ENCODE measurements around the gene ATP10A.
A peak's percentile ranks its signal among the peaks of the same experiment; 100 is the strongest.
"Not testable (repeated sequence)": the region's sequence is repeated elsewhere in the genome, so short reads cannot be mapped to it uniquely, and the experiment has no call there.

ATP10A gene

DNA sequence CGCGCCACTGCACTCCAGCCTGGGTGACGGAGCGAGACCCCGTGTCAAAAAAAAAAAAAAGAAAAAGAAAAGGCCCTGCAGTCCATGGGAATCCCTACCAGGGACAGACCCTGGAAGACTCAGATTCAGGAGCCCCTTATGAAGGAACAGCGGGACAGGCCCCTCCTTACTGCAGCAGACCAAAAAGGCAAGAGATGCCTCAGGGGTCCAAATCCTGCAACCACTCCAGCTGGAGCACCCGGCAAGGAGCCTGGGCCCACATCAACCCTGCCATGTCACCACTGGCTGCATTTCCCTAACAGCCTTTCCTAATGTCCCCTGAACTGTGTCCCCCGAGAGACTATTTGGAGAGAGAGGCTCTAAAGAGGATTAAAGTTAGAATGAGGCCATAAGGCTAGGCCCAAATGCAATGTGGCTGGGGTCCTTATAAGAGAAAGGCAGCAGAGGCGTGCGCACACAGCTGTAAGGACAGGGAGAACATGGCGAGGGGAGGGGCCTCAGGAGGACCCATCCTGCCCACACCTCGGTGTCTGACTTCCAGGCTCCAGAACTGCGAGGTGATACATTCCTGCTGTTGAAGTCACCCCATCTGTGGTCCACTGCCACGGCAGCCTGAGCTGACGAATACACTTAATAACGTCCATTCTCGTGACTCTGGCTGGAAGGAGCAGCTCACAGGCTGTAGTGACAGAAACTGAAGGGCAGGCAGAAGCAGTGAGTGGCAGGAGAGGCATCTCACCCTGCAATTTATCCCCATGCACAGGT lies 78.1 kb downstream of the ATP10A start:
- no peaks in the 10 kb centered on the region for H3K27me3 Mint-ChIP-seq
- H3K36me3 Mint-ChIP-seq = no peaks in the 10 kb centered on the region
- peaks cover 55% of the 10 kb centered on the region for H3K4me1 Mint-ChIP-seq
- no peaks in the 10 kb centered on the region for H3K9me3 Mint-ChIP-seq
- peak overlapping the region; percentile 79 for H3K27ac Mint-ChIP-seq
- no peak overlapping the region for H3K4me3 Mint-ChIP-seq

DNA sequence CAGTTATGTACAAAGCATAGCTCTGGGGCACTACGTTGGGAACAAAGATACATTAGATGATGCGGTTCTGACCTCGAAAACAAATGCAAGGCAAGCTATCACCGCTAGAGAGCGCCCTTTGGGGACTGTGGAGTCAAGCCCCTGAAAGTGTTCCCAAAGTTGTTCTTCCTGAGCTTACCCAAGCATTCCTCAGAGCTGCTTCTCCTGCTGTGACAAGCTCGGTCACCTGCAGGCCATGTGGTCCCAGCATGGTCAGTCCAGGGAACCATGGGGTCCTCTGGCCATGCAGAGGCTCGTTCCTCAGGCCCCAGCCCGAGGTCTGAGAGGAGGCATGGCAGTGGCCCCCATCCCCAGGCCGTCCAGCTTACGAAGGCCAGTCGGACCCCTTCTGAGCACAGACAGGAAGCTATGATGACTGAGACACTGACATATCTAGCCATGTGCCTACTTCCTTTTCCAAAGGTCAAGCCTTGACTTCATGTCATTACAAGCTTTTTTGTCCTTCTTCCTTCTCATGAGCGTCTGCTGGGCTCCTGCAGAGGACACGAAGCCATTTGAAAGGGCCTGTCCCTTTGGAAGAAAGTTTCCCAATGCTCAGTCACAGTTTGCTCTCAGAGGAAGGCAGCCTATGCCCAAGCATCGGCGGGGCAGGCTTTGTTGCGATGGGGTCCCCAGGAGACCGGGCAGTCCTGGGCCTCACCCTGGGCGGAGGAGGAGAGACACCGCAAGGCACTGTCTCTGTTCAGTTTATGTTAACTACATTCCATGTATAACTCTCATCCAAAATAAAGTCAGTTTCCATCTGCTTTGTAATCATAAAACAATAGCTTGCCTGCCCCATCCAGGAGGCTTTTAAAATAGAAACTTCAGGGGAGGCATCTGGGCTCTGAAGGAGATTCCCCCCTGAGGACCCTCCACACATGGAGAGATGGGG lies 79.3 kb downstream of the ATP10A start:
- H3K36me3 Mint-ChIP-seq = peaks cover 2% of the 10 kb centered on the region
- peak overlapping the region; percentile 46 for H3K27ac Mint-ChIP-seq

DNA sequence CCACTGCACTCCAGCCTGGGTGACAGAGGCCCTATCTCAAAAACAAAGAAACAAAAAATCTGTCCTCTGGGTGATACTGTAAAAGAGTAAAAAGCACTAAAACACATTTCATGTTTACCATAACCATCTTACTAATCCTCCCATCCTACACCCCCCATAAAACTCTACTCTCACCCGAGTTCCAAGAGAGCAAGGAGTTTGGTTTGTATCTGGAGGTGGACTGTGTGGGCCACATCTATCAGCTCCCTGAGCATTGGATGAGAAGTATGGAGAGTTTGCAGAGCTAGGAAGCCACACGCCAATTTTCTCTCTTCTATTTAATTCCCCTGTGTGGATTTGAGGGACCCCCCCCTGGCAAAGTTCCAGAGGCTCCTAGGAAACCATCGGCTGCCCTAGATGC lies 80.0 kb downstream of the ATP10A start:
- peaks cover 2% of the 10 kb centered on the region for H3K36me3 Mint-ChIP-seq
- H3K27ac Mint-ChIP-seq = peak overlapping the region; percentile 46
- H3K4me1 Mint-ChIP-seq = peaks cover 48% of the 10 kb centered on the region
- no peaks in the 10 kb centered on the region for H3K27me3 Mint-ChIP-seq
- H3K9me3 Mint-ChIP-seq = no peaks in the 10 kb centered on the region
- H3K4me3 Mint-ChIP-seq = no peak overlapping the region

More for the DNA sequence above, 79.3 kb downstream of the ATP10A start:
- Mint-ChIP-seq H3K27me3 (no peaks in the 10 kb centered on the region), H3K9me3 (no peaks in the 10 kb centered on the region), H3K4me3 (no peak overlapping the region), H3K4me1 (peaks cover 48% of the 10 kb centered on the region)

DNA sequence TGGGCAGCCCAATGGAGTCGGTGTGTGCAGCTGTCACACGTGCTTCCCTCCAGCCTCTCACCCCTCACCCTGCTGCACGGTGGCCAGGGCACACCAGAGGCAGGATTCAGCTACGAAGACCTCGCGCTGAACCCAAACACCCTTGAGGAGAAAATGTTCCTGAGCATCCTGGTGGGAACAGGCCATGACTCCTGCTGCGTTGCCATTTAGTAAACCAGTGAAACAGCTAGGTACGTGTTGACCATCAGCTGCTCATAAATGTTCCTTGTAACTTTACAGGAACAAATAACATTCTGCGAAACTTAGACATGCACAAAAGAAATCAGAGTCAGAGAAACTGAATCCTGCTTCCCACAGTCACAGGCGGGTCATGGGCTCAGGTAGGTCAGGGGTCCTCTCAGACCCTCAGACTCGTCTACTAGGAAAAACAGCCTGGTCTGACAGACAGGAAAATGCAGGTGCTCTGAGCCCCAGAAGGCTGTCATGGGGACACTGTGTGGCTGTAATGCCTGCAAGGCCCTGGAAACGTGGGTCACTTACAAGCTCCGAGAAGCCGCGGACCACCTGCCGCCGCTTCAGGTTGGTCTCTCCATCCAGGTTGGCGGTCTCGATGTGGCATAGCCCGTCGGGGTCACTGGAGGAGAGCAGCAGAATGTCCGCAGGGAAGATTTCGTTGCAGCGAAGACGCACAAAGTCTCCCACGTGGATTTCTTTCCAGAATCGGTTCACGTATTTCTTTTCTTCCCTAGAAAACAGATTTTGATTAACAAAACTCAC lies 82.5 kb downstream of the ATP10A start:
- no peaks in the 10 kb centered on the region for H3K9me3 Mint-ChIP-seq
- H3K36me3 Mint-ChIP-seq = peaks cover 4% of the 10 kb centered on the region
- no peak overlapping the region for H3K27ac Mint-ChIP-seq
- peaks cover 45% of the 10 kb centered on the region for H3K4me1 Mint-ChIP-seq
- H3K4me3 Mint-ChIP-seq = no peak overlapping the region
- no peaks in the 10 kb centered on the region for H3K27me3 Mint-ChIP-seq

DNA sequence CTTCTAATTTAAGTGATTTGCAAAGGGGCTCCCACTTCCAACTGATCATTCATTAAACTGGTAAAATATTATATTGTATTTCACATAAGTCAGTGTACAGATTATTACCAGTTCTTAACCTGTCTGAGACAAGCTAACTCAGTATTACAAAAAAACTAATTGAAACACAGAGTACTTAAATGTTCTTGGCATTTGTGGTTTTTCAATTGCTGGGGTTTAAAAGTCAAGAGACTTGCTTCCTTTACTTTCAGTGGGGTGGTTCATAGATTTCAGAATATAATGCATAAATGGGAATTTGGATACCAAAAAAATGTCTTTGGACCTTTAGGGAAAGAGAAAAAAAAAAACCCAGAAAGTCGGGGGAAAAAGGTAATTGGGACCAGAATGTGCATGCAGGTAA lies 85.0 kb downstream of the ATP10A start:
- Mint-ChIP-seq H3K27ac (no peak overlapping the region), H3K4me3 (peak overlapping the region; percentile 16), H3K4me1 (peaks cover 33% of the 10 kb centered on the region), H3K9me3 (no peaks in the 10 kb centered on the region), H3K36me3 (peaks cover 4% of the 10 kb centered on the region), H3K27me3 (no peaks in the 10 kb centered on the region)

DNA sequence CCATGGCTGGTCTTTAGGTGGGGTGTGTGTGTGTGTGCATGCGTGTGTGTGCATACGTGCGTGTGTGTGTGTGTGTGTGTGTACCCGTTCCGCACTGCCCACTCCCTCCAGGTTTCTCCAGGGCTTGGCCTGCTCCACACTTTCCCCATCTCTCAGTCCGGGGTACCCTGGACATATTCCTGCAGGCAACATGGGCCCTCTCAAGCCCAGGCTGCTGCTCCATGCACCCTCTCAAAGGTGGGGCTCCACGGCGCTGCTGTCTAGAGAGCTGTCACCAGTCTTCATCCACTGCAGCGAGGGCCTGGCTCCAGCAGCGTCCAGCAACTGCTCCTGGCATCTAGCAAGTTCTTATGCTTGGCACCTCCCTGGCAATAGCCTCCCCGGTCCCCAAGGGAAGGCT lies 86.1 kb downstream of the ATP10A start:
- H3K9me3 Mint-ChIP-seq = no peaks in the 10 kb centered on the region
- peak overlapping the region; percentile 23 for H3K27ac Mint-ChIP-seq
- no peaks in the 10 kb centered on the region for H3K27me3 Mint-ChIP-seq
- H3K36me3 Mint-ChIP-seq = peaks cover 4% of the 10 kb centered on the region
- H3K4me1 Mint-ChIP-seq = peaks cover 35% of the 10 kb centered on the region
- H3K4me3 Mint-ChIP-seq = no peak overlapping the region

DNA sequence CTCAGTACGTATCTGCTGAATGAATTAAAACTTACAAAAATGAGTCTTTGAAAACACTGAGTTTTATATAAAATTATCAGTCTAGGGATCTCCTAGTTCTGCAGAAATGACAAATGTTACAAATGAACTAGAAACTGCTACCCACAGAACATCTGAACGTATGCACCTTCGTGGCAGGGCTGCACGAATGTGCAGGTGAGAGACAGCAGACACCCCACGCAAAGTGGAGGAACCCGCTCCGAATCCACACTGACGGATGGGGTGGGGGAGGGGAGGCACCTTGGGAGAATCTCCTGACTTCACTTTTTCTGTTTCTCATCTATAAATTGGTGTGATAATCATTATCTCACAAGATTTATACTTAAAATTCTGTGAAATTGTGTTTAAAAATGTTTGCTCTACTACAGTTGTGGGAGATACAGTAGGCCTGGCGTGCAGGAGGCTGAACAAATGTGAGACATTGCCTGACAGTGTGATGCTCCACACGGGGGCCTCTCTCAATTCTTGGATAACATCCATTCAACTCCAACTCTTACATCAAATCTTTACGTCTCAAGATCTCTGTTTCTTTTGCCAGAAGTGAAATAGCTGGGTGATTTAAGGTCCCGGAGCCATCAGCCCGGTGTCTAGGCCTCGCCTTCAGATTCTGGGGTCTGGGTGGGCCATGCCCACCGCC lies 86.9 kb downstream of the ATP10A start:
- Mint-ChIP-seq H3K27ac (peak overlapping the region; percentile 5), H3K27me3 (no peaks in the 10 kb centered on the region), H3K4me1 (peaks cover 39% of the 10 kb centered on the region), H3K36me3 (peaks cover 4% of the 10 kb centered on the region), H3K4me3 (no peak overlapping the region), H3K9me3 (no peaks in the 10 kb centered on the region)

DNA sequence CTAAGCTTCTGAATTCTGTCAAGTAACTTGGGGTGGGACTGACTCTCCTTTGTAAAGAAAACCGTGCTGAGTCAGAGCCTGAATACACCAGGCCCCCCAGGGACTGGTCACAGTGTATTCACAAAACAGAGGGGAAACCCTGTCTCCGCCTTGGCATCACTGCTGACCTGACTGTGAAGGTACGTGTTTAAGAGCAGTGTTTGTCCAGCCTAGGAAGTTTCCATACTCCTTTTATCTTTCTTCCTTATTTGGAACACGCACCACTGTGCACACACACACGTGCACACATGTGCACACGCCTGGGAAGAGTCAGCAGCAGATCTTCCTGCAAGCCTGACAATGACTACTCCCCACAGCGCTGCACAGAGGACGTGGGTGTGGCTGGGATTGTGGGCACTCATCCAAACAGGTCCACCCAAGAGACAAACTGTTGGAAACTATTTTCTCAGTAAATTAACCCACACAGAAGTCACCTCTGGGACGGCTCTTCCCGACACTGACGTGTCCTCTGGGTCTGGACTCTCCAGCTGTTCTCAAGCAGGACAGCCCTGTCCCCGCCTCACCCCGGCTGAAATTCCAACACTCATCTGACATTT lies 87.7 kb downstream of the ATP10A start:
- peak overlapping the region; percentile 59 for H3K27ac Mint-ChIP-seq
- peaks cover 39% of the 10 kb centered on the region for H3K4me1 Mint-ChIP-seq
- no peaks in the 10 kb centered on the region for H3K9me3 Mint-ChIP-seq
- H3K4me3 Mint-ChIP-seq = no peak overlapping the region
- no peaks in the 10 kb centered on the region for H3K27me3 Mint-ChIP-seq
- H3K36me3 Mint-ChIP-seq = peaks cover 4% of the 10 kb centered on the region

DNA sequence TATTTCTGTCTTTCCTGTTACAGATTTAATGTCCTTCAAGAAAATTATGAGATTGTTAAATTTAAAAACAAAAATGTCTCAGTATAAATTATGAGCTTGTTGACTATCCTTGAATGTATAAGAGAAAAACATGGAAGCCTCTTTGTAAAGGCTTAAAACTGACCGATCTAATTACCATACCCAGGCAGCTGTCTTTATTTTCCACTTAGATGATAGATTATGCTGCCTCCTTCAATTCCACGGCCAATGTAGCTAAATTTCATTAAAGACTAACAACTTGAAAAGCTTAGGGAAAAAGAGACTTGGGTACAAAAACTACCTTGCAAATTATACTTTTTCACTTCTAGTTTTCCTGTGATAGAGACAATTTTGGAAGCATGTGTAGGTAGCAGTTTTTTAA lies 88.3 kb downstream of the ATP10A start:
- Mint-ChIP-seq H3K36me3 (peaks cover 4% of the 10 kb centered on the region), H3K4me1 (peaks cover 39% of the 10 kb centered on the region), H3K27me3 (no peaks in the 10 kb centered on the region), H3K27ac (no peak overlapping the region), H3K4me3 (no peak overlapping the region), H3K9me3 (no peaks in the 10 kb centered on the region)

DNA sequence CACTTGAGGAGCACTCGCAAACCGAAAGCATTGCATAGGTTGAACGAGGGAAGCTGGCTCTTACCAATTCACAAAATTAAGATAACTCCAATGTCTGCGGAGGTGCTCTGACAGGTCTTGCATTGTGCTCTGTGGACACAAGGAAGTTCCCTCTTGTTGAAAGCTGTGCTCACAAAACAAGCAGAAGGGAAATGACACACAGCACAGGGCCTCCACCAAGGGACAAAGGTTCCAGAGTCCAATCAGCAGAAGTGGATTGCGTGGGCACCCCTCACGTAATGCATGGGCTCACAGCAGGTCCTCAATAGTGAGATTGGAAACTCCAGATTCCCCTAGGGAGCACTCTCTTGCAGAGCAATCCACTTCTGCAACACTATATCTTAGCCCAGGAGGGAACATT lies 89.9 kb downstream of the ATP10A start:
- Mint-ChIP-seq H3K4me1 (peaks cover 28% of the 10 kb centered on the region), H3K36me3 (peaks cover 2% of the 10 kb centered on the region), H3K4me3 (no peak overlapping the region), H3K27ac (no peak overlapping the region), H3K9me3 (no peaks in the 10 kb centered on the region), H3K27me3 (no peaks in the 10 kb centered on the region)

DNA sequence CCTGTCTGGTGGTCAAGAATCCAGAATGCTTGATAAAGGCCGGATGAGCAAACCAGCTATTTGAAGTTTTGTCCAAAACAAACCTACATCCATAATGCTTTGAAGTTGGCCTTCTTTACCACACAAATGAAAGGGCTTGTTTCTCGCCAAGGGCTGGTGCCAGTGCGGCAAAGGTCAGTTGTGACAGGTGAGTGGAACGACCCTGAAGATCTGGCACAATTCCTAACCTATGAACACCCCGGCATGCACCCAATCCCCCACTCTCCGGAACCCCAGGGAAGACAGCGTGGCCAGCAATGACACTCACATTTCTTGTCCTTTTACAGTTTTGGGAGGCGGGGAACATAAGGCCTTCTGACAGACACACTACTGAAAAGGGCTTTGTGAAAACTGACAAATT lies 90.6 kb downstream of the ATP10A start:
- Mint-ChIP-seq H3K27ac (no peak overlapping the region), H3K27me3 (no peaks in the 10 kb centered on the region), H3K4me3 (no peak overlapping the region), H3K36me3 (peaks cover 2% of the 10 kb centered on the region), H3K9me3 (no peaks in the 10 kb centered on the region), H3K4me1 (peaks cover 25% of the 10 kb centered on the region)

DNA sequence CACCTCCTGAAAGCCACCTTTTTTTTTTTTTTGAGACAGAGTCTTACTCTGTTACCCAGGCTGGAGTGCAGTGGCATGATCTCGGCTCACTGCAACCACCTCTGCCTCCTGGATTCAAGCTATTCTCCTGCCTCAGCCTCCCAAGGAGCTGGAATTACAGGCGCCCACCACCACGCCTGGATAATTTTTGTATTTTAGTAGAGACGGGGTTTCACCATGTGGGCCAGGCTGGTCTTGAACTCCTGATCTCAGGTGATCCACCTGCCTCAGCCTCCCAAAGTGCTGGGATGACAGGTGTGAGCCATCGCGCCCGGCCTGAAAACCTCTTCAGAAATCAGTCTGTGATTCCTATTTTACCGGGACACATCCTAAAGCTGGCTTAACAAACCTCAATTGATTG lies 91.4 kb downstream of the ATP10A start:
- H3K36me3 Mint-ChIP-seq, H3K9me3 Mint-ChIP-seq, H3K27ac Mint-ChIP-seq, H3K4me3 Mint-ChIP-seq, H3K27me3 Mint-ChIP-seq: not testable (repeated sequence)
- H3K4me1 Mint-ChIP-seq = peaks cover 24% of the 10 kb centered on the region

DNA sequence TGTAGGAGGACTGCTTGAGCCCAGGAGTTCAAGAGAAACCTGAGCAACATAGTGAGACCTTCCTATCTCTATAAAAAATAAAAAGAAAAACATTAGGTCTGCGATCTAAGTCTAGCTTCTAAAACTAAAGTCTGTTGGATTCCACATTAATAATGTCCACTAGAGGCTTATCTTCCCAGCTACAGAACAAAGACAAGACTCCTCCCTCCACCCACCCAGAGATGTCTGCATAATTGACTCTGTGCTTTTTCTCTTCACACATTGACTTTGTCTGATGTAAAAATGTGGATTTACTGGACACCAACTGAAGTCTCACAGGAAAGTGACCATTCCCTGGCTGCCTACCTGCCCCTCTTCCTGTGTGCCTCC lies 91.8 kb downstream of the ATP10A start:
- Mint-ChIP-seq H3K36me3 (peaks cover 2% of the 10 kb centered on the region), H3K9me3 (no peaks in the 10 kb centered on the region), H3K27me3 (no peaks in the 10 kb centered on the region), H3K4me3 (no peak overlapping the region), H3K4me1 (peaks cover 20% of the 10 kb centered on the region), H3K27ac (no peak overlapping the region)

DNA sequence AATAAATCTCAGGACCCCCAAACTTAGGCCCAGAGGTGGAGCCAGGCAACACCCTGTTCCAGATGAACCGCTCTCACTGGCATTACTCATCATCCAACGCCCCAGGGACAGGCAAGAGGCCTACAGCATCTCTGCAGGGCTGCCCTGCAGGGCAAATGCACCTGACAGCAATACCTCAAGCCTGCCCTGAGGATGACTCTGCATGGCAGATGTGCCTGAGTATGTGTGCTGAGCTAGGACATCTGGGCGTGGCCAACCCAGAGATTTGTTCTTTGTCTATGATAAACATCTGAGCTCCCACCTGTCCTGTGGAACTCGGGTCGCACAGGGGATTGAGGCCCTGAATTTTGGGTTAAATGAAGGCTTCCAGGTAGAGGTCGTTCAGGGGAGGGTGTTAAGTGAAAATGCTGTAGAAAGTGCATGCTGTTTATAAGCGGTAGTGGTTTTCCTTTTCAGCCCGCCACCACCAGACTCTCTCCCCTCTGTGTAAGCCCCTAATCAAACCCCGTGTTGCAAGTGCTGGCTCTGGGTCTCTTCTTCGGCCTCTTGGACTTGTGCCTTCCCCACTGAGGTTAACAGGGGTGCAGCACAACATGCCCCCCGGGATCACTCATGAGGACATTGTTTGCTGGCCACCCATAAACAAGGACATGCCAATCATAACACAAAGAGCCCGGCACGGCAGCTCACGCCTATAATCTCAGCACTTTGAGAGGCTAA lies 92.3 kb downstream of the ATP10A start:
- Mint-ChIP-seq H3K4me3 (no peak overlapping the region), H3K36me3 (peaks cover 2% of the 10 kb centered on the region), H3K9me3 (no peaks in the 10 kb centered on the region), H3K4me1 (peaks cover 17% of the 10 kb centered on the region), H3K27ac (no peak overlapping the region), H3K27me3 (no peaks in the 10 kb centered on the region)

All from activated naive CD4-positive, alpha-beta T cell treated with anti-CD3 and anti-CD28 coated beads, Interleukin-2, amount 50 U/mL, for 24 hours (primary cell).